Smooth muscle cell (in vitro differentiated cells): ENCODE results near the gene SLIT1. TPM values are rescaled to one million over a fixed set of nuclear protein-coding genes. Genes with fewer than 3 reads are reported as not detected.

Experiments used
- DNase-seq: peaks from one replicate; lab custom pipeline; 2025; ENCODE audit not compliant: unreplicated experiment; lab: John Stamatoyannopoulos, UW
- H2AFZ ChIP-seq: fragments of 200-600 bp; sonication (generic); 2 replicates; pipeline ENCODE4 v1.6.0; 2016; ENCODE audit warnings: antibody characterized with exemption, low read depth, mild to moderate bottlenecking
- H3F3A ChIP-seq: fragments of 200-600 bp; sonication (generic); 2 replicates; pipeline ENCODE4 v1.6.0; 2017; ENCODE audit warnings: antibody characterized with exemption, low read depth
- H3K27ac ChIP-seq: fragments of 200-600 bp; sonication (generic); 2 replicates; pipeline ENCODE4 v1.5.1; 2016; ENCODE audit warnings: low read depth, mild to moderate bottlenecking
- H3K27me3 ChIP-seq: fragments of 200-600 bp; sonication (generic); 2 replicates; pipeline ENCODE4 v1.6.1; 2016; ENCODE audit warnings: low read depth, mild to moderate bottlenecking
- H3K36me3 ChIP-seq: fragments of 200-600 bp; sonication (generic); 2 replicates; pipeline ENCODE4 v1.5.1; 2016; ENCODE audit warnings: low read depth
- H3K4me1 ChIP-seq: fragments of 200-600 bp; sonication (generic); 2 replicates; pipeline ENCODE4 v1.5.1; 2016; ENCODE audit warnings: low read depth
- H3K4me2 ChIP-seq: fragments of 200-600 bp; sonication (generic); 2 replicates; pipeline ENCODE4 v1.6.0; 2016; ENCODE audit warnings: mild to moderate bottlenecking
- H3K4me3 ChIP-seq: fragments of 200-600 bp; sonication (generic); 2 replicates; pipeline ENCODE4 v1.5.1; 2016; ENCODE audit warnings: mild to moderate bottlenecking
- H3K79me2 ChIP-seq: fragments of 200-600 bp; sonication (generic); 2 replicates; pipeline ENCODE4 v1.6.0; 2016; ENCODE audit warnings: low read depth, mild to moderate bottlenecking
- H3K9ac ChIP-seq: fragments of 200-600 bp; sonication (generic); 2 replicates; pipeline ENCODE4 v1.6.0; 2016; ENCODE audit warnings: low read depth
- H3K9me3 ChIP-seq: fragments of 200-600 bp; sonication (generic); replicated peaks from 2 replicates; pipeline ENCODE4 v1.5.1; 2016; ENCODE audit warnings: low read depth
- H4K20me1 ChIP-seq: fragments of 200-600 bp; sonication (generic); 2 replicates; pipeline ENCODE4 v1.6.0; 2016; ENCODE audit warnings: low read depth
- WGBS: methylation state at CpG from one replicate; pipeline ENCODE4 v1.1.7; 2016; ENCODE audit warnings: low lambda C conversion rate; 5-methylcytosine and 5-hydroxymethylcytosine counted together
- polyA plus RNA-seq: library from polyadenylated mRNA; unstranded; fragments of >200 nt; fragmentation: Nextera tagmentation; extraction: Ambion mirVana; gene quantifications from 2 replicates; pipeline ENCODE4 v1.2.1, GENCODE V29; 2016
- total RNA-seq: library from RNA; depleted of rRNA; stranded (reverse); fragments of >200 nt; gene quantifications from 2 replicates; pipeline ENCODE4 v1.2.3, GENCODE V29; 2014
- TF ChIP-seq, protein P1 (sequence below): fragments of 200-600 bp; sonication (generic); IDR thresholded peaks from 2 replicates; pipeline ENCODE4 v1.5.1; 2017; ENCODE audit warnings: borderline replicate concordance, mild to moderate bottlenecking, antibody characterized with exemption; ENCODE audit not compliant: insufficient read depth, poor library complexity, severe bottlenecking

The SLIT1 gene
- total and polyA plus RNA-seq, 2 experiments from 2014 or later, result 0.15 TPM; not detected in 1

- TF ChIP-seq, protein P1, sequence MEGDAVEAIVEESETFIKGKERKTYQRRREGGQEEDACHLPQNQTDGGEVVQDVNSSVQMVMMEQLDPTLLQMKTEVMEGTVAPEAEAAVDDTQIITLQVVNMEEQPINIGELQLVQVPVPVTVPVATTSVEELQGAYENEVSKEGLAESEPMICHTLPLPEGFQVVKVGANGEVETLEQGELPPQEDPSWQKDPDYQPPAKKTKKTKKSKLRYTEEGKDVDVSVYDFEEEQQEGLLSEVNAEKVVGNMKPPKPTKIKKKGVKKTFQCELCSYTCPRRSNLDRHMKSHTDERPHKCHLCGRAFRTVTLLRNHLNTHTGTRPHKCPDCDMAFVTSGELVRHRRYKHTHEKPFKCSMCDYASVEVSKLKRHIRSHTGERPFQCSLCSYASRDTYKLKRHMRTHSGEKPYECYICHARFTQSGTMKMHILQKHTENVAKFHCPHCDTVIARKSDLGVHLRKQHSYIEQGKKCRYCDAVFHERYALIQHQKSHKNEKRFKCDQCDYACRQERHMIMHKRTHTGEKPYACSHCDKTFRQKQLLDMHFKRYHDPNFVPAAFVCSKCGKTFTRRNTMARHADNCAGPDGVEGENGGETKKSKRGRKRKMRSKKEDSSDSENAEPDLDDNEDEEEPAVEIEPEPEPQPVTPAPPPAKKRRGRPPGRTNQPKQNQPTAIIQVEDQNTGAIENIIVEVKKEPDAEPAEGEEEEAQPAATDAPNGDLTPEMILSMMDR, result no peak
- Histone ChIP-seq H3K27me3 (peaks cover 2% of the 10 kb centered on the region), H3K9me3 (no peaks in the 10 kb centered on the region), H3K79me2 (no peaks in the 10 kb centered on the region), H2AFZ (no peak overlapping the region), H4K20me1 (no peaks in the 10 kb centered on the region), H3K4me1 (no peaks in the 10 kb centered on the region), H3F3A (no peaks in the 10 kb centered on the region), H3K4me3 (no peak overlapping the region), H3K27ac (no peak overlapping the region), H3K9ac (no peak overlapping the region), H3K36me3 (no peaks in the 10 kb centered on the region), H3K4me2 (no peak overlapping the region)
- no peak for DNase-seq
- 85% methylated on average over 11 of the region's 11 CpGs for whole genome bisulfite sequencing
Observed at GRCh38 chr10:97128039-97128492, 57.7 kb downstream of the SLIT1 start.

GRCh38 chr10:97127509-97127908 is 58.2 kb downstream of the SLIT1 start:
- Histone ChIP-seq H3K79me2 (no peaks in the 10 kb centered on the region), H3K27me3 (peaks cover 5% of the 10 kb centered on the region), H3K36me3 (no peaks in the 10 kb centered on the region), H2AFZ (no peak overlapping the region), H4K20me1 (no peaks in the 10 kb centered on the region), H3K27ac (no peak overlapping the region), H3K4me1 (no peaks in the 10 kb centered on the region), H3K4me2 (no peak overlapping the region), H3K9me3 (no peaks in the 10 kb centered on the region), H3F3A (no peaks in the 10 kb centered on the region), H3K9ac (no peak overlapping the region), H3K4me3 (no peak overlapping the region)
- DNase-seq, result no peak
- 79% methylated on average over 7 of the region's 7 CpGs for WGBS
- TF ChIP-seq, protein P1, result no peak

DNA sequence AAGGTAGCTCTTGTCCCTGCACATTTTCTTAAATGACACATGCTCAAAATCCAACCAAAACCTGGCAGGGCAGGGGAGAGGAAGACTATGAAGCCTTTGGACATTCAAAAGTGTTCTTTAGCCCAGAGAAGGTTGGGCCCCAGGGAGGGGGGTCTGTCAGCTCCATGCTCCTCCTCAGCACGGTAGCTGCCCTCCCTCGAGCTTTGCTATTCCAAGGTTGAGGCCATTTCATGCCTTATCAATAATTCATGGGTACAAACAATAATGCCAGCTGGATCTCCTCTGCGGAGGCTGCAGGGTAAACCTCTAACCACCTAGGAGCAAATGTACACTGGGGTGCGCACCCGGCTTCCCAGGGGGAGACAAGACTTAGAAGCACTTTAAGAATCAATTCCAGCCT is 61.5 kb downstream of the SLIT1 start:
- Histone ChIP-seq H3K4me1 (no peaks in the 10 kb centered on the region), H3F3A (no peaks in the 10 kb centered on the region), H3K27ac (no peak overlapping the region), H3K36me3 (no peaks in the 10 kb centered on the region), H3K4me2 (no peak overlapping the region), H2AFZ (no peak overlapping the region), H3K27me3 (peaks cover 18% of the 10 kb centered on the region), H3K4me3 (no peak overlapping the region), H3K79me2 (no peaks in the 10 kb centered on the region), H3K9me3 (no peaks in the 10 kb centered on the region), H3K9ac (no peak overlapping the region), H4K20me1 (no peaks in the 10 kb centered on the region)
- 81% methylated on average over 5 of the region's 5 CpGs for WGBS
- TF ChIP-seq, protein P1, result no peak
- DNase-seq, result no peak

DNA sequence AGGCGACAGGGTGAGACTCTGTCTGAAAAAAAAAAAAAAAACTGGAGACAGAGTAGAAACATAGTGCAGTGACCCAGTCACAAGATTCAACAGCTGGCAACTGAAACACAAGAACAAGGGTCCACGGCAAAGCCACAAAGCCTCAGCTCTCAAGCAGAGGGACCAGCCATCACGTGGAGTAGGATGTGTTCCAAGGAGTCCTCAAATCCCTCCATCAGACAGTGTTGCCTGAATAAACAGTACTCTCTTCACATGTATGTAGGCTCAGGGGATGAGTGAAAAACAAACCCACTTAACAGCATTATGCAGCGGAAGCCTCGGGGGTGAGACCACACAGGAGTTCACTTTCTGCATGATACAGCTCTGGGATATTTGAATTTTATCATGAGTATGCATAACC is 62.0 kb downstream of the SLIT1 start:
- Histone ChIP-seq H3K9me3 (no peaks in the 10 kb centered on the region), H3K27ac (no peak overlapping the region), H3K27me3 (peaks cover 18% of the 10 kb centered on the region), H3K79me2 (no peaks in the 10 kb centered on the region), H4K20me1 (no peaks in the 10 kb centered on the region), H2AFZ (no peak overlapping the region), H3K4me3 (no peak overlapping the region), H3K4me1 (no peaks in the 10 kb centered on the region), H3K4me2 (no peak overlapping the region), H3K36me3 (no peaks in the 10 kb centered on the region), H3F3A (no peaks in the 10 kb centered on the region), H3K9ac (no peak overlapping the region)
- WGBS, result 80% methylated on average over 5 of the region's 5 CpGs
- no peak for DNase-seq
- TF ChIP-seq, protein P1, result no peak
